Gastrocnemius medialis (tissue), 4 donors: ENCODE results near the gene PLCB1. TPM values are rescaled to one million over a fixed set of nuclear protein-coding genes. Genes with fewer than 3 reads are reported as not detected.

Source experiments
- ATAC-seq, 2 donors: fragments of 150-250 bp; one replicate each; pipeline ENCODE4 v1.9.1; 2016
- DNase-seq, 2 donors: peaks; one replicate each; pipeline ENCODE4 v3.0.0-alpha.2; 2019
- H3K27ac ChIP-seq, 4 donors: fragments of 200-600 bp; sonication (generic); 1 replicate in 1 of 4; 2 replicates in 3 of 4; pipeline ENCODE4 v1.5.1; 2016 to 2018; ENCODE audit warnings: mild to moderate bottlenecking in 2 of 4, moderate library complexity in 1 of 4
- H3K27me3 ChIP-seq, 3 donors: fragments of 200-600 bp; sonication (generic) in 2 of 3; 1 replicate in 1 of 3; 2 replicates in 2 of 3; pipeline versions ENCODE4 v1.5.1 to v1.6.0; 2016 to 2019; ENCODE audit warnings: mild to moderate bottlenecking in 1 of 3, moderate library complexity in 1 of 3
- H3K36me3 ChIP-seq, 2 donors: fragments of 200-600 bp; sonication (generic) in 1 of 2; one replicate each; pipeline ENCODE4 v1.5.1; 2017 to 2018
- H3K4me1 ChIP-seq, 2 donors: fragments of 200-600 bp; sonication (generic) in 1 of 2; one replicate each; pipeline ENCODE4 v1.5.1; 2016 to 2017; ENCODE audit warnings: mild to moderate bottlenecking in 2 of 2
- H3K4me3 ChIP-seq, 4 donors: fragments of 200-600 bp; sonication (generic) in 3 of 4; 1 replicate in 1 of 4; 2 replicates in 3 of 4; pipeline ENCODE4 v1.5.1; 2016 to 2019; ENCODE audit warnings: mild to moderate bottlenecking in 2 of 4
- H3K9me3 ChIP-seq, 3 donors: fragments of 200-600 bp; sonication (generic) in 2 of 3; 1 replicate in 1 of 3; 2 replicates in 2 of 3; pipeline ENCODE4 v1.5.1; 2016 to 2019
- POLR2A ChIP-seq, 2 donors: fragments of 450-650 bp; IDR thresholded peaks; one replicate each; pipeline ENCODE4 v1.6.1; 2017; ENCODE audit warnings: antibody characterized with exemption in 2 of 2, mild to moderate bottlenecking in 2 of 2, moderate library complexity in 2 of 2
- in situ Hi-C, 4 donors: fragments of 200-750 bp; cut with MboI; loops; one replicate each; pipeline versions ENCODE4 v1.15.0 to v1.8.0; 2017; ENCODE audit warnings: low sequenced_read_pairs in 4 of 4
- intact Hi-C: fragments of 100-400 bp; cut with DNase I; formaldehyde crosslinking; loops from one replicate; pipeline ENCODE4 v1.15.1; 2023; ENCODE audit warnings: low total_unique reads
- total RNA-seq, 4 donors: library from RNA; depleted of rRNA; stranded (reverse); fragments of >200 nt; gene quantifications; one replicate each; pipeline versions ENCODE4 v1.1.0 to v1.2.3, GENCODE V29; 2016
- TF ChIP-seq, protein P1 (sequence below), 5 experiments: fragments of 450-650 bp in 3 of 5; fragments of 200-600 bp in 2 of 5; sonication (generic) in 2 of 5; IDR thresholded peaks in 4 of 5; conservative IDR thresholded peaks in 1 of 5; 1 replicate in 4 of 5; 2 replicates in 1 of 5; pipeline ENCODE4 v1.5.1; 2016 to 2019; ENCODE audit warnings: antibody characterized with exemption in 5 of 5, mild to moderate bottlenecking in 3 of 5, moderate library complexity in 3 of 5

The PLCB1 gene
- total RNA-seq, 4 donors from 2014 or later: 4.1 to 10.0 (median 7.6) TPM

GRCh38 chr20:8385247-8385646 lies 253.2 kb downstream of the PLCB1 start:
- intact Hi-C loops (no loop called here), in situ Hi-C loops (loop anchor here (5.0 to 25.0 kb wide), 5 partner anchors 250 to 348 kb away; partner anchors contain the start of gene PLCB1 (in 3 of the 4))
- peaks cover 0 to 31% of the 10 kb centered on the region in 2 donors for H3K4me1 ChIP-seq
- ATAC-seq (no peak), DNase-seq (no peak)
- no peaks in the 10 kb centered on the region for H3K27me3 ChIP-seq
- H3K4me3 ChIP-seq: no peak overlapping the region
- no peak overlapping the region for H3K27ac ChIP-seq
- no peaks in the 10 kb centered on the region for H3K9me3 ChIP-seq
- H3K36me3 ChIP-seq: no peaks in the 10 kb centered on the region
- no peak for TF ChIP-seq POLR2A (IDR thresholded peaks at IDR 0.05)

- ATAC-seq (no peak), DNase-seq (no peak)
- Histone ChIP-seq H3K4me3 (no peak overlapping the region), H3K9me3 (no peaks in the 10 kb centered on the region), H3K27ac (no peak overlapping the region), H3K36me3 (no peaks in the 10 kb centered on the region), H3K27me3 (no peaks in the 10 kb centered on the region), H3K4me1 (peaks cover 0 to 28% of the 10 kb centered on the region in 2 donors)
- intact Hi-C loops: no loop called here
- in situ Hi-C loops: loop anchor here (5.0 to 25.0 kb wide), 5 partner anchors 252 to 350 kb away; partner anchors contain the start of gene PLCB1 (in 3 of the 4)
- no peak for TF ChIP-seq POLR2A (IDR thresholded peaks at IDR 0.05)
- TF ChIP-seq, protein P1, sequence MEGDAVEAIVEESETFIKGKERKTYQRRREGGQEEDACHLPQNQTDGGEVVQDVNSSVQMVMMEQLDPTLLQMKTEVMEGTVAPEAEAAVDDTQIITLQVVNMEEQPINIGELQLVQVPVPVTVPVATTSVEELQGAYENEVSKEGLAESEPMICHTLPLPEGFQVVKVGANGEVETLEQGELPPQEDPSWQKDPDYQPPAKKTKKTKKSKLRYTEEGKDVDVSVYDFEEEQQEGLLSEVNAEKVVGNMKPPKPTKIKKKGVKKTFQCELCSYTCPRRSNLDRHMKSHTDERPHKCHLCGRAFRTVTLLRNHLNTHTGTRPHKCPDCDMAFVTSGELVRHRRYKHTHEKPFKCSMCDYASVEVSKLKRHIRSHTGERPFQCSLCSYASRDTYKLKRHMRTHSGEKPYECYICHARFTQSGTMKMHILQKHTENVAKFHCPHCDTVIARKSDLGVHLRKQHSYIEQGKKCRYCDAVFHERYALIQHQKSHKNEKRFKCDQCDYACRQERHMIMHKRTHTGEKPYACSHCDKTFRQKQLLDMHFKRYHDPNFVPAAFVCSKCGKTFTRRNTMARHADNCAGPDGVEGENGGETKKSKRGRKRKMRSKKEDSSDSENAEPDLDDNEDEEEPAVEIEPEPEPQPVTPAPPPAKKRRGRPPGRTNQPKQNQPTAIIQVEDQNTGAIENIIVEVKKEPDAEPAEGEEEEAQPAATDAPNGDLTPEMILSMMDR (IDR thresholded peaks at IDR 0.05 in 4 of 5, conservative IDR thresholded peaks at IDR 0.05 in 1 of 5): no peak
These were observed 254.9 kb downstream of the PLCB1 start for GRCh38 chr20:8386991-8387390.

DNA sequence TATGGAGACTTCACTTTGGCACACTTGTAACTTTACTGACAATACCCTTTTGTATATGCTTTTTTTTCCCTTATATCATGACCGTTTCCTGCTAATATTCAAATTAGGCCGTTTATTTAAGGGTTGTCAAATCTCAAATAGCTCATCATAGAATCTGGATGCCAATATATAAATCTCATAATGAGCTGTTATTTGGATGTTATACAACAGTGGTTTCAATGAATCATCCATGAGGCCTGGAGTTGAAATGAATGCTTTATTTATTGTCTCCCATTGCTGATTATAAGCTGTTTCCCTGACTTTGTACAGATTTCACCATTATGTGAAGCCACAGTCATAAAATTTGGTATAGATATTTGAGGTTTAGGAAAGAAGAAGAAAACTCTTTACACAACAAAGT lies 256.1 kb downstream of the PLCB1 start:
- DNase-seq (no peak), ATAC-seq (no peak)
- no peak for TF ChIP-seq POLR2A (IDR thresholded peaks at IDR 0.05)
- TF ChIP-seq, protein P1 (IDR thresholded peaks at IDR 0.05 in 4 of 5, conservative IDR thresholded peaks at IDR 0.05 in 1 of 5): no peak
- H3K27me3 ChIP-seq: no peaks in the 10 kb centered on the region
- H3K9me3 ChIP-seq: no peaks in the 10 kb centered on the region
- H3K36me3 ChIP-seq: no peaks in the 10 kb centered on the region
- in situ Hi-C loops: loop anchor here (5.0 to 25.0 kb wide), 5 partner anchors 253 to 351 kb away; partner anchors contain the start of gene PLCB1 (in 3 of the 4)
- no peak overlapping the region for H3K27ac ChIP-seq
- H3K4me3 ChIP-seq: no peak overlapping the region
- intact Hi-C loops: no loop called here
- peaks cover 0 to 28% of the 10 kb centered on the region in 2 donors for H3K4me1 ChIP-seq

GRCh38 chr20:8388707-8389106 lies 256.6 kb downstream of the PLCB1 start:
- no peaks in the 10 kb centered on the region for H3K9me3 ChIP-seq
- intact Hi-C loops: loop anchor here (1.0 kb wide), 2 partner anchors 256 to 345 kb away; partner anchors contain the start of gene PLCB1
- TF ChIP-seq, protein P1 (IDR thresholded peaks at IDR 0.05 in 4 of 5, conservative IDR thresholded peaks at IDR 0.05 in 1 of 5): no peak
- TF ChIP-seq POLR2A (IDR thresholded peaks at IDR 0.05): no peak
- H3K4me1 ChIP-seq: peaks cover 0 to 28% of the 10 kb centered on the region in 2 donors
- no peak overlapping the region for H3K4me3 ChIP-seq
- H3K36me3 ChIP-seq: no peaks in the 10 kb centered on the region
- no peak for DNase-seq
- no peaks in the 10 kb centered on the region for H3K27me3 ChIP-seq
- ATAC-seq: no peak
- H3K27ac ChIP-seq: no peak overlapping the region
- in situ Hi-C loops: loop anchor here (5.0 to 25.0 kb wide), 5 partner anchors 254 to 351 kb away; partner anchors contain the start of gene PLCB1 (in 3 of the 4)

- H3K4me3 ChIP-seq: peak overlapping the region in 3 of 4 donors; percentile 6 to 27 (median 22)
- intact Hi-C loops (loop anchor here (1.0 to 2.0 kb wide), 3 partner anchors 257 to 346 kb away; partner anchors contain the start of gene PLCB1), in situ Hi-C loops (loop anchor here (5.0 to 25.0 kb wide), 6 partner anchors 255 to 352 kb away; partner anchors contain the start of gene PLCB1 (in 3 of the 4))
- peaks cover 0 to 28% of the 10 kb centered on the region in 2 donors for H3K4me1 ChIP-seq
- TF ChIP-seq, protein P1 (IDR thresholded peaks at IDR 0.05 in 4 of 5, conservative IDR thresholded peaks at IDR 0.05 in 1 of 5): peak; percentile 46 to 68 (median 59)
- TF ChIP-seq POLR2A (IDR thresholded peaks at IDR 0.05): no peak
- H3K9me3 ChIP-seq: no peaks in the 10 kb centered on the region
- H3K27ac ChIP-seq: no peak overlapping the region
- no peaks in the 10 kb centered on the region for H3K36me3 ChIP-seq
- ATAC-seq (peak in 1 of 2 donors; percentile 65), DNase-seq (no peak)
- H3K27me3 ChIP-seq: no peaks in the 10 kb centered on the region
These were observed 257.4 kb downstream of the PLCB1 start for GRCh38 chr20:8389381-8390036.
